Trophoblast cell (in vitro differentiated cells and primary cell): ENCODE results near the gene PPP2R5E.

ENCODE experiments used
- DNase-seq, 2 donors: peaks; one replicate each; pipeline ENCODE4 v3.0.0-alpha.2; 2016
- H2AFZ ChIP-seq: 2 replicates; pipeline ENCODE4 v1.6.1; 2013; ENCODE audit warnings: low read length, moderate library complexity, mild to moderate bottlenecking; ENCODE audit not compliant: insufficient read depth, poor library complexity
- H2AK5ac ChIP-seq: 2 replicates; pipeline ENCODE4 v1.6.1; 2013; ENCODE audit warnings: mild to moderate bottlenecking, low read length
- H2BK120ac ChIP-seq: 2 replicates; pipeline ENCODE4 v1.6.1; 2013; ENCODE audit warnings: low read length, mild to moderate bottlenecking, moderate library complexity; ENCODE audit not compliant: insufficient read depth, poor library complexity
- H2BK12ac ChIP-seq: 2 replicates; pipeline ENCODE4 v1.6.1; 2013; ENCODE audit warnings: mild to moderate bottlenecking, low read length, moderate library complexity
- H2BK5ac ChIP-seq: 2 replicates; pipeline ENCODE4 v1.6.1; 2013; ENCODE audit warnings: low read length, low read depth, moderate library complexity, mild to moderate bottlenecking; ENCODE audit not compliant: poor library complexity
- H3K14ac ChIP-seq: 2 replicates; pipeline ENCODE4 v1.6.1; 2013; ENCODE audit warnings: mild to moderate bottlenecking, low read length
- H3K18ac ChIP-seq: 2 replicates; pipeline ENCODE4 v1.6.1; 2013; ENCODE audit warnings: mild to moderate bottlenecking, low read length
- H3K23ac ChIP-seq: 2 replicates; pipeline ENCODE4 v1.6.1; 2013; ENCODE audit warnings: low read length
- H3K27ac ChIP-seq: 2 replicates; pipeline ENCODE4 v1.5.1; 2013; ENCODE audit warnings: low read depth, mild to moderate bottlenecking, inconsistent platforms, low read length, moderate library complexity
- H3K27me3 ChIP-seq: 2 replicates; pipeline ENCODE4 v1.6.1; 2013; ENCODE audit warnings: inconsistent platforms, mild to moderate bottlenecking, low read length, moderate library complexity; ENCODE audit not compliant: insufficient read depth
- H3K36me3 ChIP-seq, 2 experiments: 1 replicate in 1 of 2; 2 replicates in 1 of 2; pipeline ENCODE4 v1.6.1; 2013; ENCODE audit warnings: low read length in 2 of 2, mild to moderate bottlenecking in 2 of 2, moderate library complexity in 1 of 2; ENCODE audit not compliant: insufficient read depth in 2 of 2, control insufficient read depth in 1 of 2
- H3K4ac ChIP-seq: 2 replicates; pipeline ENCODE4 v1.6.1; 2013; ENCODE audit warnings: low read depth, mild to moderate bottlenecking, low read length, moderate library complexity
- H3K4me1 ChIP-seq, 2 experiments: 1 replicate in 1 of 2; 2 replicates in 1 of 2; pipeline ENCODE4 v1.6.1; 2013; ENCODE audit warnings: low read length in 2 of 2, mild to moderate bottlenecking in 2 of 2, moderate library complexity in 1 of 2; ENCODE audit not compliant: insufficient read depth in 2 of 2, control insufficient read depth in 1 of 2
- H3K4me2 ChIP-seq: 2 replicates; pipeline ENCODE4 v1.6.1; 2013; ENCODE audit warnings: inconsistent platforms, mild to moderate bottlenecking, low read length, moderate library complexity
- H3K4me3 ChIP-seq: 2 replicates; pipeline ENCODE4 v1.5.1; 2013; ENCODE audit warnings: mild to moderate bottlenecking, low read depth, low read length, inconsistent platforms
- H3K79me1 ChIP-seq: one replicate; pipeline ENCODE4 v1.6.1; 2013; ENCODE audit warnings: low read length
- H3K79me2 ChIP-seq: 2 replicates; pipeline ENCODE4 v1.6.1; 2013; ENCODE audit warnings: low read length, mild to moderate bottlenecking; ENCODE audit not compliant: control insufficient read depth, insufficient read depth, poor library complexity
- H3K9ac ChIP-seq: 2 replicates; pipeline ENCODE4 v1.6.1; 2013; ENCODE audit warnings: mild to moderate bottlenecking, low read length
- H3K9me3 ChIP-seq: 2 replicates; pipeline ENCODE4 v1.6.1; 2013; ENCODE audit warnings: low read depth, mild to moderate bottlenecking, control low read depth, inconsistent platforms, low read length; ENCODE audit not compliant: insufficient read depth
- H4K12ac ChIP-seq: 2 replicates; pipeline ENCODE4 v1.6.1; 2013; ENCODE audit warnings: low read depth, mild to moderate bottlenecking, low read length, moderate library complexity
- H4K8ac ChIP-seq: 2 replicates; pipeline ENCODE4 v1.6.1; 2013; ENCODE audit warnings: low read depth, mild to moderate bottlenecking, low read length, moderate library complexity
- H4K91ac ChIP-seq: one replicate; pipeline ENCODE4 v1.6.1; 2013; ENCODE audit warnings: low read depth, mild to moderate bottlenecking, low read length, moderate library complexity
- WGBS: extraction: QIAGEN DNeasy Blood & Tissue Kit; methylation state at CpG from one replicate; pipeline ENCODE4 v1.1.7; 2013; ENCODE audit warnings: missing lambda C conversion rate; ENCODE audit not compliant: insufficient read length, insufficient coverage; ENCODE audit errors: extremely low coverage; 5-methylcytosine and 5-hydroxymethylcytosine counted together

Gene PPP2R5E

GRCh38 chr14:63418020-63418419, 125.2 kb downstream of the PPP2R5E start:
- H3K27ac ChIP-seq = no peak overlapping the region
- H3K4me1 ChIP-seq = no peaks in the 10 kb centered on the region
- no peak overlapping the region for H4K91ac ChIP-seq
- no peak overlapping the region for H2AFZ ChIP-seq
- H2BK12ac ChIP-seq = no peak overlapping the region
- no peak overlapping the region for H2BK120ac ChIP-seq
- H2AK5ac ChIP-seq = no peak overlapping the region
- no peak overlapping the region for H3K9ac ChIP-seq
- no peak overlapping the region for H3K4me3 ChIP-seq
- H3K79me2 ChIP-seq = no peaks in the 10 kb centered on the region
- no peaks in the 10 kb centered on the region for H3K9me3 ChIP-seq
- no peak overlapping the region for H3K4ac ChIP-seq
- H2BK5ac ChIP-seq = no peak overlapping the region
- H3K79me1 ChIP-seq = no peaks in the 10 kb centered on the region
- no peak overlapping the region for H3K18ac ChIP-seq
- WGBS = no CpG with 5 or more reads among the region's 3 CpGs
- DNase-seq = no peak
- H4K8ac ChIP-seq = no peak overlapping the region
- no peak overlapping the region for H3K23ac ChIP-seq
- H3K27me3 ChIP-seq = no peaks in the 10 kb centered on the region
- no peak overlapping the region for H4K12ac ChIP-seq
- peaks cover 0 to 4% of the 10 kb centered on the region in 2 experiments for H3K36me3 ChIP-seq
- H3K4me2 ChIP-seq = no peak overlapping the region
- H3K14ac ChIP-seq = no peak overlapping the region

DNA sequence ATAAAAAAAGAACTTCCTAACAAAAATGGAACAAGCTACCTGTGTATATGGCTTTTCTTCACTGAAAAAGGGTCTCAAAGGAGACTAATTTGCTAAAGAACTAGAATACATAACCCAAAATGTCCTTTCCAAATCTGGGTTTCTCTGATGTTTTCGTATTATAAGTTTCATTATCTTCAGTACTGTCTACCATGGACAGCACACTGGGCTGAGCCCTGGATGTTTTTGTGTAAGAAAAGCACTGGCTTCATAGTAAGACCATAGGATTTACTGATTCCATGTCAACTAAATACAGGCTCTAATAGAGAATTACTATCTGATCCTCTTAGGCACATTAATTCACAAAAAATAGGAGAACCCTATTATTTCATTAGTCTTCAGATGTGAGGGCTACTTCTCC, 130.2 kb downstream of the PPP2R5E start:
- H3K27me3 ChIP-seq = no peaks in the 10 kb centered on the region
- H3K79me2 ChIP-seq = no peaks in the 10 kb centered on the region
- H3K14ac ChIP-seq = no peak overlapping the region
- no peak overlapping the region for H3K4me3 ChIP-seq
- no peak overlapping the region for H2BK12ac ChIP-seq
- no CpG with 5 or more reads among the region's 1 CpG for WGBS
- H2AK5ac ChIP-seq = no peak overlapping the region
- no peaks in the 10 kb centered on the region for H3K4me1 ChIP-seq
- H3K79me1 ChIP-seq = no peaks in the 10 kb centered on the region
- no peak overlapping the region for H3K27ac ChIP-seq
- no peak overlapping the region for H4K91ac ChIP-seq
- H3K18ac ChIP-seq = no peak overlapping the region
- H3K4me2 ChIP-seq = no peak overlapping the region
- no peak overlapping the region for H3K9ac ChIP-seq
- no peak overlapping the region for H2BK120ac ChIP-seq
- no peak overlapping the region for H2BK5ac ChIP-seq
- no peak overlapping the region for H3K23ac ChIP-seq
- no peak overlapping the region for H2AFZ ChIP-seq
- H3K4ac ChIP-seq = no peak overlapping the region
- no peaks in the 10 kb centered on the region for H3K9me3 ChIP-seq
- peaks cover 0 to 5% of the 10 kb centered on the region in 2 experiments for H3K36me3 ChIP-seq
- no peak for DNase-seq
- H4K8ac ChIP-seq = no peak overlapping the region
- H4K12ac ChIP-seq = no peak overlapping the region

DNA sequence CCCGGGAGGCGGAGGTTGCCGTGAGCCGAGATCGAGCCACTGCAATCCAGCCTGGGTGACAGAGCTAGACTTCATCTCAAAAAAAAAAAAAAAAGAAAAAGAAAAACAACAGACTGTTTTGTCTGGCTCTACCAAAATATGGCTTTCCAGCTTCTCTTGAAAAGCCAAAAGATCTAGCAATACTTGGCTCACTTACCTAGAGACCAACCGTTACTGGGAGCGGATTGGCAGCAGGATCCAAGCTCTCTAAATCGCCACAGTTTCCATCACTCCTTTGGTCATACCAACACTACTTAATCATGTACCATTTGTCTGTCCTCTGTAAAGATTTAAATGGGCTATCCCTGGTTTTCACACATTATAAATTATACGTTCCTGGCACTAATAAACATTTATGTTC, 136.8 kb downstream of the PPP2R5E start:
- no peak for DNase-seq
- H3K18ac ChIP-seq = no peak overlapping the region
- H2AFZ ChIP-seq = no peak overlapping the region
- no peaks in the 10 kb centered on the region for H3K27me3 ChIP-seq
- H3K9me3 ChIP-seq = no peaks in the 10 kb centered on the region
- no peak overlapping the region for H3K9ac ChIP-seq
- H3K4ac ChIP-seq = no peak overlapping the region
- H4K8ac ChIP-seq = no peak overlapping the region
- no peak overlapping the region for H2BK120ac ChIP-seq
- WGBS = no CpG with 5 or more reads among the region's 9 CpGs
- H3K4me1 ChIP-seq = no peaks in the 10 kb centered on the region
- H3K4me3 ChIP-seq = no peak overlapping the region
- H2AK5ac ChIP-seq = no peak overlapping the region
- H3K36me3 ChIP-seq = peaks cover 0 to 3% of the 10 kb centered on the region in 2 experiments
- no peak overlapping the region for H3K27ac ChIP-seq
- H3K79me2 ChIP-seq = no peaks in the 10 kb centered on the region
- no peak overlapping the region for H4K12ac ChIP-seq
- no peak overlapping the region for H2BK12ac ChIP-seq
- H3K23ac ChIP-seq = no peak overlapping the region
- H3K4me2 ChIP-seq = no peak overlapping the region
- no peaks in the 10 kb centered on the region for H3K79me1 ChIP-seq
- no peak overlapping the region for H3K14ac ChIP-seq
- no peak overlapping the region for H4K91ac ChIP-seq
- H2BK5ac ChIP-seq = no peak overlapping the region

- no peak overlapping the region for H3K4me2 ChIP-seq
- no peak overlapping the region for H3K23ac ChIP-seq
- H2AFZ ChIP-seq = no peak overlapping the region
- H2BK5ac ChIP-seq = no peak overlapping the region
- no peak overlapping the region for H3K4ac ChIP-seq
- H4K12ac ChIP-seq = no peak overlapping the region
- peaks cover 0 to 3% of the 10 kb centered on the region in 2 experiments for H3K36me3 ChIP-seq
- no peak overlapping the region for H3K14ac ChIP-seq
- H4K91ac ChIP-seq = no peak overlapping the region
- H3K9me3 ChIP-seq = no peaks in the 10 kb centered on the region
- no peak overlapping the region for H3K4me3 ChIP-seq
- H3K79me1 ChIP-seq = no peaks in the 10 kb centered on the region
- H3K27ac ChIP-seq = no peak overlapping the region
- H3K9ac ChIP-seq = no peak overlapping the region
- no peak overlapping the region for H3K18ac ChIP-seq
- H2BK120ac ChIP-seq = no peak overlapping the region
- H4K8ac ChIP-seq = no peak overlapping the region
- DNase-seq = no peak
- H3K79me2 ChIP-seq = no peaks in the 10 kb centered on the region
- no peak overlapping the region for H2BK12ac ChIP-seq
- no peaks in the 10 kb centered on the region for H3K4me1 ChIP-seq
- H2AK5ac ChIP-seq = no peak overlapping the region
- no peaks in the 10 kb centered on the region for H3K27me3 ChIP-seq
These were observed 137.5 kb downstream of the PPP2R5E start for GRCh38 chr14:63405715-63406114.
